HG02678 (cell line): ENCODE data around the gene SH2B2.

Experiments
- ATAC-seq: cut with Tn5 transposase; IDR thresholded peaks from one replicate; pipeline ENCODE4 v1.9.1; 2021; ENCODE audit warnings: mild to moderate bottlenecking, moderate library complexity; ENCODE audit not compliant: unreplicated experiment

Gene SH2B2

DNA sequence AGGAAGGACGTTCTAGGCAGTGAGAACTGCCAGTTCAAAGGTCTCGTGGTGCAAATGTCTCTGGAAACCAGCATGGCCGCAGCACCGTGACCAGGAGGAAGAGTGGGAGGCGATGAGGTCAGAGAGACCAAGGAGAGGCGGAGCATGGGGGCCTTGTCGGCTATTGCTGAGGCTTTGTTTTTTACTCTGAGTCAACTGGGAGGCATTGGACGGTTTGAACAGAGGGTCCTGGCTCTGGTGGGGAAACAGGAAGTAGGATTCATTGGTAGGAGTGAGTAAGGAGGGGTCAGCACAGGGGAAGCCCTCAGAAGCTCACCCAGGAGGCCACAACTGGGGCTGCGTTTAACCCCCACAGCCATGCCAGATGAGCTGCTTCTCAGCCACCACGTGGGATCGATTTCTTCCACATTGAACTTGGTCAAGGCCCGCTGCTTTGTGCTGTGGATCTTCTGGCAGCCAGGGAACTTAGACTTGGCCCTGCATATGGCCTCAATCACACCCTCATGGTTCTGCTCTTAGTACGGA lies 22.2 kb upstream of the SH2B2 start:
- no peak for ATAC-seq

DNA sequence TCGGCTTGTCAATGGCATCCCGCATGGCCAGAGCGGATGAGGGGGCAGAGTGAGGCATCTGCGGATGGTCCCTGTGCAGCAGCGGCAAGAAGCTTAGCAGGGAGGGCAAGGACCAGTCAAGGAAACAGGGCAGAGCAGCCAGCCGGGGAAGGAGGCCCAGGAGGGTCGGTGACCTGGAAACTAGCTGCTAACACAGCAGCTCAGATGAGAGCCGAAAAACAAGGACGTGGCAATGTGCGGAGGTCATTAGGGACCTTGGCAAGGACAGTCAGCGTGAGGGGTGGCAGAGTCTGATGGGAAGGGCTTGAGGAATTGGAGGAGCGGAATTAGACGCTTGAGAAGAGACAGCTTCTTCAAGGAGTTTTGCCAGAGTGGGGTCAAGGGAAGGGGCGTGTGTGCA lies 20.1 kb upstream of the SH2B2 start:
- no peak for ATAC-seq

GRCh38 chr7:102268635-102269034 lies 18.0 kb upstream of the SH2B2 start:
- no peak for ATAC-seq

DNA sequence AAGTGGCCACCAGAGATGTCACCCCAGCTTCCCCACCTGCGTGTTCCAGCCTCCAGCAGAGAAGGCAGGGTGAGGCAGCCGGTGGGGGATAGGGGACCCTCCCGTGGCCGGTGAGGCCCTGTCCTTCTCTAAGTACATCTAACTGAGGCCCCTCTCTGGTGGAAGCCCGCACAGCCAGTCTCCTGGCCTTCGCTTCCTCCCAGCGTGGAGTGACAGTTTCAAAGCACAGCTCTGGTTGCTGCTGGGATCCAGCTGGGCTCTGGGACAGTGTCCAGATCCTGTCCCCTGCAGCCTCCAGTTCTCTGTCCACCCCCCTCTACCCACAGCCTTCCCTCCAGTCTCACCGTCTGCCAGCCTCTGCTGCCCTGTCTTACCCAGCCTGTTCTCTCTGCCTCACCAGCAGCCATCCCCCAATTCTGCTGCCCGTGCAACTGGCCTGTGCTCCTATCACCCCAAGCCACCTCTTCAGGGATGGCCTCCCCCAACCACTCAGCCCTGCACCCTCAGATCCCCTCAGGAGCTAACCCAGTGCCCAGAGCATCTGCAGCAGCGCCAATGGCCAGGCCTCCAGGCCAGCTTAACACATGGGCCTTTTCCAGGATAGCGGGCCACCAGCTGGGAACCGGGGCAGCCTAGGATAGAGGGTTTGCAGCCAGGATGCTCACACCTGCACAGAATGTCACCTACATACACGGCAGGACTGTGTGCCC lies 16.3 kb upstream of the SH2B2 start:
- no peak for ATAC-seq

DNA sequence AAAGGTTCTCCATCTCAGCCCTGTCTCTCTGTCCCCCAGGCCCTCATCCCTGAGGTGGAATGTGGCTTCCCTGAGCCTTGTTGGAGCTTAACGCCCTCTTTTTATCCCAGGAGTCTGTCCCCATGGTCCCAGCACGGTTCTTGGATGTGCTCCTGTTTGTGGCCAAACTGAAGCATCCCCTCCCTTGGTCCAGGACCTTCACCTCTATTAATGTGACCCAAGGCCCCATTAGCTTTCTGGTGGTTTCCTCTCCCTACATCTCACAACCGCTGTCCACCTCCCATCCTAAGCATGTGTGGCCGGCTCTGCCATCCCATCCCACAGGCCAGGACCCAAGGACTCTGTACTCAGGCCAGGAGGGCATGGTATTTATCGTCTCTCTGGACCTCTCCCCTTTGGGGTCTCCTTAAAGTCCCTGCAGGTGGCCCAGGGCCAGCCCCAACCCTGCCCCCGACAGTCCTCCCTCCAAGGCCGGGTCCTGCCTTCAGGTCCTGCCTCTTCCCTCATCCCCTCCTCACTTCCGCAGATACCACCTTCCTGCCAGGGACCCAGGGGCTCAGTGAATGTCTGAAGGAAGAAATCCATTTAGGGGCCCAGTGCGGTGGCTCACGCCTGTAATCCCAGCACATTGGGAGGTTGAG lies 15.4 kb upstream of the SH2B2 start:
- no peak for ATAC-seq

- no peak for ATAC-seq
Measured at GRCh38 chr7:102272075-102272916, 14.4 kb upstream of the SH2B2 start.

DNA sequence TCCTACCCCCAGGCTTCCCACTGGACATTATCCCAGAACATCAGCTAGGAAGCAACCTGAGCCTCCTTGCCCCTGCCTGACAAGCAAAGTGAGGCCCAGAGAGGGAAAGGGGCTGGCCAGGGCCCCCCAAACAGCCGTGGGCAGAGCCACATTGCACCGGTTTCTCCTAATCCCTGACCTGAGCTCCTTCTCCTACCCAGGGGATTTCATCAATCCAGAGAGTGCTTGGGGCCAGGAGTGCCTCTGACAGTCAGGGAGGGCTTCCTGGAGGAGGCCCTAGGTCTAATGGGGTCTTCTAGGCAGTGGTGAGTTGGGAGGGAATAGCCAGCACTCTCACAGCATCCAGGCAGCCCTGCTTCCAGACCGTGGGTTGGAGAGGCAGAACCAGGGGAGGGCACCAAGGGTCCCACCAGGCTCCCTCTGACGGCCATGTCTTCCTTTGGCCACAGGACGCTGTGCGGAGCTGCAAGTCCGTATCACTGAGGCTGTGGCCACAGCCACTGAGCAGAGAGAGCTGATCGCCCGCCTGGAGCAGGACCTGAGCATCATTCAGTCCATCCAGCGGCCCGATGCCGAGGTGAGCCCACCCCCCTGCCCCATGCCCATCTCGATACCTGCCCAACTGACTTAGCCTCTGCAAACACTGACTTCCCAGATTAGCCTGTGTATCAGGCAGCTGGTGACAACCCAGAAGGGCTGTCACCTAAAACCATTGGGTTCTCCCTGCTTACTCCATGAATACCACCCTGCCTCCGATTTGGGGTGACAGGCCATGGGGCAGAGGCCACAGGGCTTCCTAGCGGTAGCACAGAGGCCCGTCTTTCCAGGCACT lies 13.5 kb upstream of the SH2B2 start:
- no peak for ATAC-seq

DNA sequence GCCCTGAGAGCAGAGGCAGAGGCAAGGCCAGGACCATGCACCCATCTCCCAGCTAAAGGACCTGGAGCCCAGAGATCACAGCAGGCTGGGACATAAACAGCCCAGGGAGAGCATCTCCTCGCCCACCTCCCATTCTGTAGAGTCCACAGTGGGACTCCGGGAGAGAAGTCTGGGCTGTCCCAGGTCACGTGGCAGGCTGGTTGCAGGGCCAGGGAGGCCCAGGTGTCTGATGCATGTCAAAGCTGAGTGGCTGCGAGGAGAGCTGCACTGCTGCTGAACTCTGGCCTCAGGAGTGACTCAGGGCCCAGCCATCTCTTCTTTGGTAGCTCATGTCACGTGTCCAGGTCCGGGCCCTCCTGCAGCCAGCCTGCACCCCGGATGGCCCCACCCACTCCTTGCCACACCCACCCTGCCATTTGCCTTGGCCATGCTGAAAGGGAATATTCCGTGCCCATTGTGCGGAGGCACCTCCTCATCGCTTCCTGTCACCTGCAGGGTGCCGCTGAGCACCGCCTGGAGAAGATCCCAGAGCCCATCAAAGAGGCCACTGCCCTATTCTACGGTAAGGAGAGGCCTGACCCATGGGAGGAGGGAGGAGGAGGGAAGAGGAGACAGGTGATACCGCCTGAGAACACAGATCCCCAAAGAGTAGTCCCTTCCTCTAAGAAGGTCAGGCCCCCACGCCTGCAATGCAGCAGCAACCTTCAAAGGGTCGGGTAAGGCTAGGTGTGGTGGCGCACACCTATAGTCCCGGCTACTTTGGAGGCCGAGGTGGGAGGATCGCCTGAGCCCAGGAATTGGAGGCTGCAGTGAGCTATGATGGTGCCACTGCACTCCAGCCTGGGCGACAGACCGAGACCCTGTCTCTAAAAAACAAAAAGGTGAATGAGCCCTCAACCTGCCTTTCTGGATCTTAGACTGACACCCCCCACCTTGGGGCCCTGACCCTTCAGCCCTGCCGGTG lies 12.6 kb upstream of the SH2B2 start:
- ATAC-seq = no peak

GRCh38 chr7:102275123-102275703 lies 11.5 kb upstream of the SH2B2 start:
- no peak for ATAC-seq

GRCh38 chr7:102277901-102278300 lies 8.8 kb upstream of the SH2B2 start:
- ATAC-seq = no peak

GRCh38 chr7:102279537-102280400 lies 6.9 kb upstream of the SH2B2 start:
- ATAC-seq = peak; percentile 63

GRCh38 chr7:102280521-102280920 lies 6.1 kb upstream of the SH2B2 start:
- ATAC-seq = no peak

DNA sequence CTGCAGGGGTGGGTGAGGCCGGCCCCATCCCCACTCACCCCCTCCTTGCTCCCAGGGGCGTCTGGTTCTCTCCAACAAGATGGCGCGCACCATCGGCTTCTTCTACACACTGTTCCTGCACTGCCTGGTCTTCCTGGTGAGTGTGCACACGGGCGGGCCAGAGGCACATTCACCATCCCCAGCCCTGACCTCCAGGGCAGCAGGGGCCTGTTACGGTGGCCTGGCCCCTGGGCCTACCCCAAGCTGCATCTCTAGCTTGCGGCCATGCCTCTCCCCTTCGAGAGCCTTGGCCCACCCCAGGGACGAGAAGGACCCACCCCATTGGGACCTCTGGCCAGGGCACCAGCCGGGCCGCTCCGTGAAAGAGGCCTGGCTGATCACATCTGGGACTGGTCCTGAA lies 4.9 kb upstream of the SH2B2 start:
- ATAC-seq = no peak

- ATAC-seq = no peak
Measured at GRCh38 chr7:102282465-102283362, 4.0 kb upstream of the SH2B2 start.

GRCh38 chr7:102283477-102284189 lies 3.0 kb upstream of the SH2B2 start:
- no peak for ATAC-seq

- no peak for ATAC-seq
Measured at GRCh38 chr7:102284399-102284798, 2.3 kb upstream of the SH2B2 start.
